NCI-H82 treated with DMSO at 0.1 percent for 48 hours (cell line): Measurements from ENCODE around the gene FBXO10.

ENCODE experiments used
- DNase-seq: peaks from one replicate; lab custom pipeline; 2025; ENCODE audit not compliant: unreplicated experiment; lab: John Stamatoyannopoulos, UW

The FBXO10 gene

DNA sequence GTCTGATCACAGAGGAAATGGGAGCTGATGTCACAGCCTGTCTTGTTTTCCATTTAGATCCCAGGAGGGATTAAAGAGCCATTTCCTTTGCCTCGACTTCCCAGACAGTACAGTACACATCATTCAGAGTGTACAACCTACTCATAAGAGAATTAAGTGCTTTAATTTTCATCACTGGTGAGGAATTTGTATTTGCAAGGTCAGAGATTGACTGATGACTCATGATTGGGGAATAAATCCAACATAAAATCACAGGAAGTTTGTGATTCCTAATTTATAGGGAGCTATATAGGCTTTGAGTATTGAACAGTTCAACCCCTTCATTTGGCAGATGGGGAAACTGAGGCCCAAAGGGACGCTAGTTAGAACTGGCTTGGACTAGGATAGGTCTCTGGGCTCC, 20.3 kb upstream of the FBXO10 start:
- DNase-seq: no peak

DNA sequence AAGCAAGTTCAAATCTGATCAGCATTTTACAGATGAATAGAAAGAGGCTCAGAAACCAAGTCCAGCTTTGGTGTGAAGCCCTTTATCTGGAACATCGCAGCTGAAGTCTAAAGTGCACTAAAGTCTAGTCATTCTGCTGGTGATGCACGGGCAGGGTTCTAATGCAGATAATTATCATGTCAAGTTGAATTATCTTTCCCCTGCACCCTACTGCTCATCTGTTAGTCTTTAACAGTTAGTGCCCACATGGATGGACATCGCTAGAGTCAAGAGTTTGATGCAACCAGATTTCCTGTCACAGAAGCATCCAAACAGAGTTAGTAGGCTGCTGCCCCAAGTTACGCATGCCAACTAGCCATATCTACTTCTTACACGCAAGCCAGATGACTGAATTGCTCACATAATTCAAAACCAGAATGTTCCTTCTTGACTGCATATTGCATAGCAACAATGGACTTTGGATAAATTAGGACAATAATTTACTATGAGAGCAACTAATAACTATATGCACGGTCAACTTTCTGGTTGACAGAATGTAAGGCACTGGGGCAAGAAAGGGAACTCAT, 17.8 kb upstream of the FBXO10 start:
- no peak for DNase-seq

DNA sequence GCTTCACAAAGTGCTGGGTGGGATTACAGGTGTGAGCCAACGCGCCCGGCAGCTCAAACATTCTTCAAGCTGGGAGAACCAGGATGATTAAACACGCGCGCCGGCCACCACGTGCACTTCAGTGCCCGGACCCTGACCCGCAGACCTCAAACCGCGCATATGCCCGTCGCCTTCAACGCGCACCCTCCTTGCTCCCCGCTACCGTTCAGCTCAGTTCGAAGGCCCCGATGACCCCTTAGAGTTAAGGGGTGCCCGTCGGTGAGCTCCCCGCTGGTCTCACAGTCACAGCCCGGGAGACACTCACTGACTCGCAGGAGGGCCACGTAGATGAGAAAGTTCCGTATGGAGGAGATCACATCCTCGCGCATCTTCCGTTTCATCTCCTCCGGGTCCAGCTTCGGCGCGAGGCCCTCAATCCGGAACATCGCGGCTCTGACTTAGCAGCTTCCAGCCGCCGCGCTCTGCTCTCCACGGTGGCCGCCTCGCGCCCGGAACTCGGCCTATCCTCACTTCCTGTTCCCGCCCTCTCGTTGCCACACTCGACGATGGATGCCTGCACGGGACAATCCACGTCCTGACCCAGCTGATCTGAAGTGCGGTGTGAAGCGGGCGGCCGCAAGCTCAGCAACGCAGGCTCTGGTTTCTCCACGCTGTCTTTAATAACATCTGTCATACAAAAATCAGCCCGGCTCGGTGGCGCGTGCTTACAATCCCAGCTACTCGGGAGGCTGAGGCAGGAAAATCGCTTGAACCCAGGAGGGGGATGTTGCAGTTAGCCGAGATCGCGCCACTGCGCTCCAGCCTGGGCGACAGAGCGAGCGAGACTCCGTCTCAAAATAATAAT, 16.1 kb upstream of the FBXO10 start, which contains the start of gene TOMM5:
TOMM5 (minus strand) TSS at position 490 of the 844 bp plus-strand sequence; CDS start at position 425, 65 bp downstream.
- peak; percentile 59 for DNase-seq

DNA sequence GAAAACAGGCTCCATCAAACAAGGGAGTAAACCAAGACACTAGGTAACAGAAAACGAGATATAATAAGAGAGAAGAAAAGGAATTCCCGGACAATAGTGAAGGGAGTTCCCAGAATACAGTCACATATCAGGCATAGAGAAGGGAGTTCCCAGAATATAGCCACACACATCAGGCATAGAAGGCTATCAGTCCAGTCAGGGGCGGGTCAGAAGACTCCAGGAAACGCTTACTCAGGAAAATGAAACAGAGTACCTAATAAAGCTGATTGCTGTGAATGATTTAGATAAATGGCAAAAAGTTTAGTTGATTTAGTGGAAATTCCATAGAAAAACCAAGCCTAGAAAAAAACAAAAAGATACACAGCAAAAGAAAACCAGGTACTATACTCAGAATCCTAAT, 11.3 kb upstream of the FBXO10 start:
- DNase-seq: no peak

DNA sequence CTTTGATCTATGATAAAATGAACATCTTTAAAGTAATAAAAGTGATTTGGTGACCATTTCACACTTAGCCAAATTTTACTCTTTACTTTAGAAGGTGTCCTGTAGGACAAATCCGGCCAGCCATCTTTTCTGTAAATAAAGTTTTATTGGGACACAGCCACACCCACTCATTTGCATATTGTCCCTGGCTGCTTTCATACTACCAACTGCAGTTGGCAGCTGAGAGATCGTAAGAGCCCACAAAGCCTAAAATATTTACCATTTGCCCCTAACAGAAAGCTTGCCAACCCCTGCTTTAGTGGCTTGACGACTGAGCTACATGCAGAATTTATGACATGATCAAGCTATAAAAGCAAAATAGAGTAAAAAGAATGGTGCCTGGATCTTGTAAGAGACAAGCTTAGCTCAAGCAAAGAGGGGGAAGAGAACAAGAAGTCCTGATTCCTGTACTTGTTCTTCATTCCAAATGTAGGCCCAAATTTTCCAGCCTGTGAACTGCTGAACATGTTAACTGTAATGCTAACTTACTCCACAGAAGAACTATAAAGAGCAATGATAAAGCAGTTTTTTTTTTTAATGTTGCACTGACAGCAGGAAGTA, 7.4 kb upstream of the FBXO10 start:
- no peak for DNase-seq

DNA sequence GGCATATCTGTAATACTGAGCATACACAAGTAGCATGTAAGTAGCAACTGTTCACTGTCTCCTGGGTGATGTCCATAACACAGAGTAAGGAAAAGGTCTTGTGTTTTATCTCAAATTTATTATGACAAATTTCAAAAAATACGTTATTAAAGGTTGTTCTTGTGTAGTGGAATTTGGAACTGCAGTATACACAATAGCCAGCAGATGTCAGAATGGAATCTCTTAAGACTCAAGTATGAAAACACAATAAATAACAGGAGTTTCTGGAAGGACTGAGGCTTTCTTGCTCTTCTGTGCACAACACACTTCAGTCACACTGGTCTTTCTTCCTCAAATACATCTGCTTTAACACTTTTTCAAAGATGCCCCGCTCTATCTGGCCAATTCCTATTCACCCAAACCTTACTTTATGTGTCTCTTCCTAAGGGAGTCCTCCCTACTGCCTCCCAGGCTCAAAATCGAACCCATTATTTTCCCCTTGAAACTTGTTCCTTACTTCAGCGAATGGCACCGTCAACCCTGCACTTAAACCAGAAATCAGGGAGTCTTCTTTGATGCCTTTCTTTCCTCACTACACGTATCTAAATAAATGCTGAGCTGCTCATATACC, 6.5 kb upstream of the FBXO10 start:
- DNase-seq: no peak

DNA sequence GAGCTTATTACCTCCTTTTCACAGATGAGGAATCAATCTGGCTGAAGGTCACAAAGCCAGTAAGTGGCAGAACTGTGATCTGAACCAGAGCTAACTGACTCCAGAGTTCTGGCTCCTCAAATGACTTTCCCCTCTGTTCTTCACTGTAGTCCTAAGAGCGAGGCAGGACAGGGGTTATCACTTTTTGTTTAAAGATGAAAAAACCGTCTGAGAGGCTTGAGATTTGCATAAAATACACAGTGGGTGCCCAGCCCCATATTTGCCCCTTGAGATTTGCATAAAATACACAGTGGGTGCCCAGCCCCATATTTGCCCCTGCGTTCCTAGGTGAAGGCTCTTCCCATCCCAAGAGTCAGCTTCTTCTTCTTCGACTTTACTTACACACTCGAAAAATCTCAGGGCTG, 667 bp downstream of the FBXO10 start:
- DNase-seq: no peak

DNA sequence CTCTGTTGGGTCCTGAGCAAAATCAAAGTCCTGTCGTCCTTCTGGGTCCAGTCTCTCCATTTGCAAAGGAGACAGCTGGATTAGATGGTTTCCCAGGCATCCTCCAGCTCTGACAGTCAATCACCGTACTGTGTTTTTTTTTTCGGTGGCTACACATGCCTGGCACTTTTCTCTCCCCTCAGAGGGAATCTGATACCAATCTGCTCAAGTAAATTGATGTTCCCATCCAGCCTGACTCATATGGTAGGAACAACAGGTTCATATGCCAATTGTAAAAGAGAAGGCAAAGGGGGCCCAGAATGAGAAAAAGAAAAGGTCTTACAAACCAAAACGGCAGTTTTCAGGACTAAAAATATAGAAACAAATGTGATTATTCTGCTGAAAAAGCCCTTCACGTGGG, 1.2 kb downstream of the FBXO10 start:
- peak; percentile 94 for DNase-seq

DNA sequence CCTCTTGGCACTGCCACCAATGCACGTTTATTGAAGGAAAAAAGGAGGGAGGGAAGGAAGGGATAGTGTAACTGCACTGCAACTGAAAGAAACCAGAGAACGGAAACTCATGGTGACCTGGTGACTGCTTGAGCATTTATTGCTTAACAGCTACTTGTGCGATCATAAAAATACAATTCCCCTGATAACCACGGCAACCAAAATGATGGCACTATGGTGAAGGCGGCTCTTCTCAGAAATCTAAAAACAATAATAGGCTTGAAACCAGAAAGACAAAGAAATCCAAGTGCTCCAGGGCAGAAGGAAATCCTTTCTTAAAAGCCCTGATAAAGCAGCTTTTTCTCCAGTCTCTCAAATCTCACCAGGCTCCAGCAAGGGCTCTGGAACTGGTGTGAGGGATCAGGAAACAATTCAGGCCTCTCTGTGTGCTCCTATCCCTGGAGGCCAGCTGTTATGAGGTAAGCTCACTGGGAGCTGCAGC, 1.9 kb downstream of the FBXO10 start:
- peak; percentile 63 for DNase-seq

DNA sequence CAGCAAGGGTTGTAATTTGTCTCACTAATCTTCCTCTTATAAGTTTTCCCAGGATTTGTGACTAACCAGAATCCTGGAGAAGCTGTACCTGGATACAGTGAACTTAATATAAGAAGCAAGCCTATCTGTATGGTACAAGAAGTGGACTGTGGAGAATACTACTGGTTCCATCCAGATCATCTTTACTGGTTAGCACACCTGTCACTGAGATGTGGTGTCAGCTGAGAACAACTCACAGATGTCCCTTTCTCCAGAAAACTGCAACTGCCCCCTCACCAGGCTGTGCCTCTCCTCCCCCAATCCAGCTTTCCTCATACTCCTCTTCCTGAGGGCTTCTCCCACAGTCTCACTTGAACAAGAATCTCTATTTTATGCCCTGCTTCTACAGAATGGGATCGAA, 4.9 kb downstream of the FBXO10 start:
- no peak for DNase-seq

DNA sequence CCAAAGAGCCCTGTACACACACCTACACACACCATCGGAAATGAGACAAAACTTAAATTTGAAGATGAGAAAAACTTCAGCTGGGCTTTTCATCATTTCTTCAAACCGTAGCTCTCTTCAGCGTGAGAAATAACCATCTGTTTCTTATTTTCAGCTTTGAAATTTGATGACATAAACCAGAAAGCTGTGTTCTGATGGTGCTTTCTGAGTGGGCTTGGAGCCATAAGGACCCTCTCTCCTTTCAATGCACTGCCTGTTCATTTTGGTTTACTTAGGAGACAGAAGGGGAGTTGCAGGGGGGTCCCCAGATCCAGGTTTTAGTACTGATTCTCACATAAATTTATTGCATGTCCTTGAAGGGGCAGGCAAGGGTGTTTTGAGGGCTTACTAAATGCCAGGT, 9.5 kb downstream of the FBXO10 start:
- no peak for DNase-seq

DNA sequence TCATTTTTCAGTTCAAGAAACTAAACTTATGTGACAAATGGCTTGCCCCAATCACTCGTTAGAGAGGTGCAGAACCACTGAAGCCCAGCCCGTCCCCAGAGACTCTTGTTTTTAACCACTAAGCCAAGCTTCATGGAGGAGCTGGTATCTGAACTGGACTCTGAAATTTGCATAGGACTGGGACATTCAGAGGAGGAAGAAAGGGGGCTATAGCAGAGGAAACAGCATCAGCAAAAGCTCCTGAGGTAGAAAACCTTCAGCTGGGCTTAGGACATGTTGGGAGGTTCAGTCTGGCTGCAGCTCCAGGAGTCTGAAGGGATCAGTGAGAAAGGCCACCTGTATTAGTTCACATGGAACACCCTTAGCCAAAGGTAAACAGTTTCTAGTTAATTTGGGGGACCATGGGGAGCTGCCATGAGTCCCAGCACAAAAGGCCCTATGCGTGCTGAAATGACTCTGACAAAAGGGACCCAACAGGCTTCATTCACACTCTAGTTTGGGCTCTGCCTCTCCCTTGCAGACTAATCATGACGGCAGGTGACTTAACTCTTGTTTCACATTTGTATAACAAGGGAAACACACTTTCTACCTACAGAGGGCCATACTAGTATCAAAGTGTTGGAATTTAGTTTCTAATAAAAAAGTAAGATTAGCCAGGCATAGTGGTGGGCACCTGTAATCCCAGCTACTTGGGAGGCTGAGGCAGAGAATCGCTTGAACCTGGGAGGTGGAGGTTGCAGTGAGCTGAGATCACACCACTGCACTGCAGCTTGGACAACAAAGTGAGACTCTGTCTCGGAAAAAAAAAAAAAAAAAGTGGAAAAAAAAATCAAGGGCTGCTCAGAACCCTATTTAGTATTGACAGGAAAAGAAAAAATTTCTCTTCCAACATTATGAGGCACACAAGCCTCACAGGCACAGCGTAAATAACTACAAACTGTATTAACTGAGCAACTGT, 10.2 kb downstream of the FBXO10 start:
- DNase-seq: no peak

DNA sequence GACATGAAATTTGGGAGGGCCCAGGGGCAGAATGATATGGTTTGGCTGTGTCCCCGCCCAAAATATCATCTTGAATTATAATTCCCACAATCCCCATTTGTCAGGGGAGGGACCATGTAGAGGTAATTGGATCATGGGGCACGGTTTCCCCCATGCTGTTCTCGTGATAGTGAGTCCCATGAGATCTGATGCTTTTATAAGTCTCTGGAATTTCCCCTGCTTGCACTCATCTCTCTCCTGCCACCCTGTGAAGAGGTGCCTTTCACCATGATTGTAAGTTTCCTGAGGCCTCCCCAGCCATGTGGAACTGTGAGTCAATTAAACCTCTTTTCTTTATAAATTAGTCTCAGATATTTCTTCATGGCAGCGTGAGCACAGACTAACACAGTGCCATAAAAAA, 11.3 kb downstream of the FBXO10 start:
- DNase-seq: no peak

DNA sequence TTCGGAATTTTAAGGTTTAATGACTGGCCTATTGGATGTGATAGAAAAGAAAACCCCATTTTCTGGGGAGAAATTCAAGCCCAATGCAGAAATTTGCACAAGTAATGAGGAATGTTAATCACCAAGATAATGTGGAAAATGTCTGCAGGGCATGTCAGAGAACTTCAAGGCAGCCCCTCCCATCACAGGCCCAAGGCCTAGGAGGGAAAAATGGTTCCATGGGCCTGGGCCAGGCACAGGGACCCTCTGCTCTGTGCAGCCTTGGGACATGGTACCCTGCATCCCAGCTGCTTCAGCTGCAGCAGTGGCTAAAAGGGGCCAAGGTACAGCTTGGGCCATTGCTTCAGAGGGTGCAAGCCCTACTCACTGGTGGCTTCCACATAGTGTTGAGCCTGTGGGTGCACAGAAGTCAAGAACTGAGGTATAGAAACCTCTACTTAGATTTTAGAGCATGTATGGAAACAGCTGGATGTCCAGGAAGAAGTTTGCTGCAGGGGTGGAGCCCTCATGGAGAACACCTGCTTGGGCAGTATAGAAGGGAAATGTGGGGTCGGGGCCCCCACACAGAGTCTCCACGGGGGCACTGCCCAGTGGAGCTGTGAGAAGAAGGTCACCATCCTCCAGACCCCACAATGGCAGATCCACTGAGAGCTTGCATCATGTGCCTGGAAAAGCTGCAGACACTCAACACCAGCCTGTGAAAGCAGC, 12.2 kb downstream of the FBXO10 start:
- no peak for DNase-seq

DNA sequence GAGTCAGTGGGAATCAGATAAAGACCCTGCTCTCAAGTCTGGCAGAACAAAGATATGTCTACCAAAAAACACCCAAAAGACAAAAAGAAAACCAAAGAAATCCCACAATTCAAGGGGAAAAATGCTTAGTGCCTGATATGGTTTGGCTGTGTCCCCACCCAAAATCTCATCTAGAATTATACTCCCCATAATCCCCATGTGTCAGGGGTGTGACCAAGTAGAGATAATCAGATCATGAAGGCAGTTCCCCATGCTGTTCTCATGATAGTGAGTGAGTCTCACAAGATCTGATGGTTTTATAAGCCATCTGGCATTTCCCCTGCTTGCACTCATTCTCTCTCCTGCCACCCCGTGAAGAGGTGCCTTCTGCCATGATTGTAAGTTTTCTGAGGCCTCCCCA, 13.4 kb downstream of the FBXO10 start:
- DNase-seq: peak; percentile 92

DNA sequence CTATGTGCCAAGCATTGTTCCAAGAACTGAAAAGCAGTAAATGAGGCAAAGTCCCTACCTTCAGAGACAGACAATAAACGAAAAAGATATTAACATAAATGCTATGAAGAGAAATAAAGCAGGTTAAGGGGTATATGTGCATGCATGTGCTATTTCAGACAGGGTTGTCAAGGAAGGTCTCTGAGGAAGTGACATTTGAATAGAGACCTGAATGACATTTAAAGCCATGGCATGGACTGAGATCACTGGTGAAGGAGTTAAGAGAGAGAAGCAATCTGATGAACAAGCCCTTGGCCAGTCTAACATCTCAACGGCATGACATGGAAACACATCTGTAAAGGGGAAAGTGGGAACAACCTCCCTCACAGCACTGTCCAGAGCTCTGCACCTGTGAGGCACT, 14.5 kb downstream of the FBXO10 start:
- DNase-seq: no peak

DNA sequence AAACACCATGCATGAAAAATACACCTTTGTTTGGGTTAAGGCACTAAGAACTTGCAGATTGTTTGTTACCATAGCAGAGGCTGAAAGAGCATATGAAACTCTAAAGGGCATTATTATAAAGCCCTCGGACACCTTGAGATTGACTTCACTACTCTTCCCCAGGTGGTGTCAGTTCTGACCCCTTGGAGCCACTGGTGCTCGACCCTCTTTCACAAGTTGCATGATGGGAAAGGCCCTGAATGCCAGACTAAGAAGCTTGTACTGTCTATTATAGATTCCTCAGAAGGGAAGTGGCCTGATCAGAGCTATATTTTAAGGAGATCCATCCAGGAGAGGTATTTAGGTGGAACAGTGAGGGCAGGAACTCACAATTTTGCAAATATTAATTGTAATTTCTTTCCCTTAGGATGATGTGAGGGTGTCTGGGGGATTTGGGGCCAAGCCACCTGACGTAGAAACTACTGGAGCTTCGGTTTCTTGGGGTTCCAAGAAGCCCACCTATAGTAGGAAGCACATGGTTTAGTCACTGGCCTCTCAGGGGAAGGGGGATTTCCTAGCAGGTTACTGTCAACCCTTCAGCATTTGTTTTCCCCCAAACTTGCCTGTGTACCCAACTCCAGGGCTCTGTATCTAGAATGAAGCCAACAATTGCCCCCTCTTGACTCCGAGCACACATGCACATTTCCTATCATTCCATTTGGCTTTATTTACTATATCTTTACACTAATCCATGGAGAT, 16.2 kb downstream of the FBXO10 start:
- no peak for DNase-seq

DNA sequence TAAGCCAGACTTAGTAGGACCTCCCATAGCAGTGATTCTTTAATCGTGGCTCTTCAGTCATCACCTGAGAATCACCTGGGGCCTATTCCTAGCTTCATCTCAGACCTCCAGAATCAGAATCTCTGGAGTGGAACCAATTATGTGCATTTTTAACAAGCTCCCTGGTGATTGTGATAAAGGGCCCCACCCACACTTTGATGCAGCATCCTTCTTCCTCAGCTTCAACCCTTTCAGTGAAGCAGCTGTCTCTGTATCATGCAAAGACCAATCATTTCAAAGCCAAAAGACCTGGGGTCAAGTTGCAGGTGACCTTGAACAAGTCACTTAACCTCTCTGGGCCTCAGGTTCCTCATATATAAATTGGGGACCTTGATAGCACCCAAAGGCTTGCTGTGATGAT, 17.1 kb downstream of the FBXO10 start:
- DNase-seq: no peak

DNA sequence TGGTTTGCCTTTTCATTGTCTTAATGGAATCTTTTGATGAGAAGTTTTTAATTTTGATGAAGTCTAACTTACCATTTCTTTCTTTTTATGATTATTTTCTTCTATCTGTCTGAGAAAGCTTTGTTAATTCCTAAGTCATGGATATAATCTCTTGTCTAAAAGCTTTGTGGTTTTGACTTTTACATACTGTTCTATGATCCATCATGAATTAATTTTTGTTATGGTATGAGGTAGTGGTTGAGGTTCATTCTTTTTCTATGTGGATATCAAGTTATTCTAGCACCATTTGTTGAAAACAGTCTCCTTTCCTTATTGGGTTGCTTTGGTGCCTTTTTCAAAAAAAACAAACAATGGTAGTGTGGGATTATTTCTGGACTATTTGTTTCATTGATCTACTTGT, 20.4 kb downstream of the FBXO10 start:
- DNase-seq: no peak
